Activated T-helper 9 cell treated with anti-CD3 and anti-CD28 coated beads, Interleukin-2, amount 50 U/mL, for 16 hours (primary cell): ENCODE results near the gene NRXN3.

Experiments used
- DNase-seq: peaks from one replicate; pipeline ENCODE4 v3.0.0-alpha.2; 2020; ENCODE audit warnings: low read depth

NRXN3 gene

DNA sequence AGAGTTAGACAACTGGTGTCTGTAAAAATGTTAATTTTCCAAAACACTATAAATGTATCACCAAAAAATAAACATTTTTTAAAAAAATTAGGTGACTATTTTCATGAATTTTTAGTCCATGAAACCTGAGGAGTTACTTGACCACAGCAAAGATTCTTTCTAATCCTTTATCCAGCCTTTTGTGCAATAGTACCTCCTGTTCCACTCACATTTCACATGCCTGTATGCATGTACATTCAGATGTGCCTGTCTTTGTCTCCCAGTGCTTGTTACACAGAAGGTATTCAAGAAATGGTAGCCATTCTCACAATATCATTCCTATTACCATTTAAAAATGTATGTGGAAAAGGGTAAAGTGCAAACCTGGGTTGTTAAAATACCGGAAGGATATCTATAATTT lies 1184.2 kb downstream of the NRXN3 start:
- DNase-seq = no peak

- no peak for DNase-seq
Measured at GRCh38 chr14:79356040-79356439, 1185.9 kb downstream of the NRXN3 start.

DNA sequence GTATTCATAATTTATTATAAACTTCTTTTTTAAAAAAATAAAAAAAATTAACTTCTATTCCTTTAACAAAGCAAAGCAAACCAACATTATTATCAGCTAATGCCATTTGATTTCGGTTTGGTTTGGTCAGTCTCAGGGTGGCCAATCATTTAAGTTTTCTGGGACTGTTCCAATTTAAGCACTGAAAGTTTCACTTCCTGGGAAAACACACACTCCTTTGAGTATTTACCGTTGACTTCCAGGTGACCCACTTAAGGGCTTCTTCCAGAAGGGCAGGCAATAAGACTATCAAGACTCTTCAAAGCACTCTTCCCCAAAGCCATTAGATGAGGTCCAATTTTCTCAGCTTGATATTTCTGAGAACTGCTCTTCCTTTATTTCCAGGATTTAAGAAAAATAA lies 1187.1 kb downstream of the NRXN3 start:
- no peak for DNase-seq

DNA sequence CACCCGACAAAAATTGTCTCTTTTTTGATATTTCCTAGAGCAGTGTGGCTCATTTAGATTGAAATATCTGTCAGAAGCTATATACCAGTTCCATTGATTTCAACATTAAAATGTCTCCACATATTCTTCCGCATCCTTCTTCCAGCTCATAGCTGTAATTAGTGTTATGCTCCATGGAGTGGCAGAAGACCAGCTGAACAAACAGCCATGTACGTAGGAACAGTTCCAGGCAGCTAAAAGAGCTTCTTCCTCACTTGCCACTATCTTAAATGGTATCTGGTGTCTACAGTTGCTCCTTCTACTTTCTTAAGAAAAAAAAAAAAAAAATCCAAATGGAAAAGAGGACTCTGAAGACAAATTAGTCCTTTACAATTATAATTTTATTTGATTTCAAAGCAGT lies 1193.1 kb downstream of the NRXN3 start:
- DNase-seq = no peak

DNA sequence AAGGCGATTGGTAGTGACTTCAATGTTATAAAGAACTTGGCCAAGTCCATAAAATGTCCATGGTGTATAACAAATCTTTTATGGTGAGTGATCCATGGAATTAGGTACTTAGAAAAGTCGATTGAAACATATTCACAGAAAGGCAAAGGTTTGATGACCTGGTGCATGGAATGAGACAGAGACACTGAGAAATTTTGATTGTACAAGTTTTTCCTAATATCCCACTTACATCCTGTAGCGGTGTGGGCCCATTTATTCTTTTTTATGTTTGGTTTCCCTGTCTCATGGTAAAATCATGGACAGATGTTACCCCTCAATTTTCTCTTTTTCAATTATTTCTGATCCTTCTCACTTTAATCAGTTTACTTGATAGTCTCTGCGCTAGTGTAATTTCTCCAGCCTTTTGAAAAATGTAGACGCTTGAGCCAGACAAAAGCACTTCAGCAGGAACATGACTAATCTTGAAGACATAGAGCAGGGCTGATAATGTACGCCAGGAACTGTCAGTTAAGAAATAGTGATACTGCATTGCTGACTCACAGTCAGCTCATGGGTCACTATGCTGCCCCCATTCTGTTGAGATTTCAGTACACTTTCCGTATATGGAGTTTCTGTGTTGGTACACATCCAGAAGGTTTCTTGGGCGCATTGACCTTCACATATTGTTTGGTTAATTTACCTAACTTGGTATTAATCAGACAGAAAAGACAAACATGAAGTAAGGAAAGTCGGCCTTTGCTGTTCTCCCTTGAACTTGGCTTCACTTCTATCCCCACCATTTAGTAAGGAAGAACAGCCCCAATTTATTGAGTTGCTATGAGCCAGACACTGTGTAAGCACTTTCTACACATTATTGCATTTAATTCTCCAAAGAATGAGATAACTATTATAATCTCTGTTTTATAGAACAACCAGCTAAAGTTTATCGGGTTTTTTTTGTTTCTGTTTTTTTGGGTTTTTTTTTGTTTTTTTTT lies 1199.5 kb downstream of the NRXN3 start:
- DNase-seq = no peak

- DNase-seq = no peak
Measured at GRCh38 chr14:79370969-79371368, 1200.8 kb downstream of the NRXN3 start.

DNA sequence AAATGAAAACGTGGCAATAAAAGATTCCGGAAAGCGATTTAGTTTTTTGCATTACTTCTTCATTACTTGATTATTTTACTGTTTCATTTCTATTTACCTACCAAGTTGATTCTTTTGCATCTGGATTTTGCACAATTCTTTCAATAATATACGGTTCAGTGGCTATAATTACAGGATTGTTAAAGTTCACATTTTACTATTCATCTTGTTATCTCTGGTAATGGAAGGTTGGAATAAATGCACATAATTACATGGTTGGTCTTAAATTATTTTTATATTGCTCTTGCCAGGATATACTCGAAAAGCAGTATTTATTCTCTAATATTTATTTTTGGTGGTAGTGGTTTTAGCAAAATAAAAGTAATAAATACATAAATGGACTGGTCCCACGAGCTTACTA lies 1203.3 kb downstream of the NRXN3 start:
- DNase-seq = no peak

- DNase-seq = no peak
Measured at GRCh38 chr14:79375356-79375755, 1205.2 kb downstream of the NRXN3 start.

DNA sequence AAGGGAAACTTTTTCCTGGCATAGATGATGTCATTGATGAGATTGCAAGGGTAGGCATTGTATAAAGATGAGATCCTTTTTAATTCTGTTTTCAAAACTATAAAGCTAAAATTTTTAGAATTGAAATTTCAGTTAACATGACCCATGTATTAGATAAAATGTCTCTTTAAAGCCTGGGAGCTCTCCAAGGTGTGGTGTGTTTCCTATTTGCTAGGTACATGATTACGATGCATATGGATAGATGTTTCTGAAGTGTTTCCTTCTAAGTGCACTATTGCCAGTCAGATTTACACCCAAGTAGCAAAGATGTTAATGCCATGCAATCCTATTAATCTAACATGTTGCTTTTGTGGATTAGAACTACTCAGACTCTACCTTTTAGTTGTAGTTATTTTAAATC lies 1206.4 kb downstream of the NRXN3 start:
- no peak for DNase-seq

- no peak for DNase-seq
Measured at GRCh38 chr14:79378020-79378419, 1207.8 kb downstream of the NRXN3 start.

- no peak for DNase-seq
Measured at GRCh38 chr14:79379266-79379665, 1209.1 kb downstream of the NRXN3 start.

DNA sequence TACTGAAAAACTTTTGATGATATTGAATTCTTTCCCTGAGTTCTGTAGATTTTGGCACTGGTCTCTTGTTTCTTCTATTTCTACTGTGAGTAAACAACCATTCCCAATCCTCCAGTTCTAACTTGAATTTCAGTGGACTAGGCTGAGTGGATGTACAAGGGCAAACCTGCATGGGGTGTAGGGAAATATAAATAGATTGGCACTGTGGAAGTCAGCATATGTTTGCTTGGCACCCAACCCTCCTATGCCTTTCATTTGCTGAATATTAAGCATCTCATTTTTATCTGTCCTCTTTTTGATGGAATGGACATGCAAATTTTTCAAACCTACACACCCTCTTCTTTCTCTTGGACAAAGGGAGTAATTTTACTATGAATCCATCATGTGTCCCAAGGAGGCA lies 1212.9 kb downstream of the NRXN3 start:
- no peak for DNase-seq

DNA sequence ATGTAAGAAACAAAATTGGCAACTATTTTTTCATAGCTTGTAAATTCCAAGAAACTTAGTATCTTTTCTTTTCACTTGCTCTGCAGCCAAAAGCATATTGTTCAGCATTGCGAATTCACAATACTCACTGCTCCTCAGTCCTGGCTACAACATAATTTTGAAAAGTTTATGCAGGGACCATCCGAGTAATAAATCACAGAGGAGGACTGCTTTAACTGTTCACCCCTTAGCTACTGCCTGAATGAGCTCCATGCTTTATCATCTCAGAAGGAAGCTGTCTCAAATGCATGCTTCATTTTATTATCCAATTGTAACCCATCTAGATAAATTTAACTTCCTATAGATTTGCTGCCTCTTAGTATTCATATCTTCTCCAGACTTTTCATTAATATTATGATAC lies 1213.3 kb downstream of the NRXN3 start:
- DNase-seq = no peak

DNA sequence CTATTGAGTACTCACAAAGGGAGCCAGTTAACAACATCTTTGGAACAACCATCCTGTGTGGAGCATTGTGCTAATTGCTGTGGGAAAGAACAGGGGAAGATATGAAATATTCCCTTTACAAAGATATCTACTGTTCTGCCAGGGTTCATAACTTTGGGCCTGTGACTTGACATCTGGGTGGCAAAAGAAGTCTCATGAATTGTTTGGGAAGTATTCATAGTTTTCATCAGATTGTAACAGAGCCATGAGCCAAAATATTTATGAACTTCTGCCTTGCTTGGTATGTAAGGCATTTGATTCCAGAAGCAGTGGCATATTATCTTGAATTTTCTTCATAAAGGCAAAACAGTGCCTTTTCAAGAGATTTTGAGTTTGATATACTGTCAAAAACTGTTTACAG lies 1224.9 kb downstream of the NRXN3 start:
- no peak for DNase-seq

- DNase-seq = no peak
Measured at GRCh38 chr14:79404874-79405511, 1234.8 kb downstream of the NRXN3 start.

- no peak for DNase-seq
Measured at GRCh38 chr14:79405512-79405910, 1235.3 kb downstream of the NRXN3 start.

DNA sequence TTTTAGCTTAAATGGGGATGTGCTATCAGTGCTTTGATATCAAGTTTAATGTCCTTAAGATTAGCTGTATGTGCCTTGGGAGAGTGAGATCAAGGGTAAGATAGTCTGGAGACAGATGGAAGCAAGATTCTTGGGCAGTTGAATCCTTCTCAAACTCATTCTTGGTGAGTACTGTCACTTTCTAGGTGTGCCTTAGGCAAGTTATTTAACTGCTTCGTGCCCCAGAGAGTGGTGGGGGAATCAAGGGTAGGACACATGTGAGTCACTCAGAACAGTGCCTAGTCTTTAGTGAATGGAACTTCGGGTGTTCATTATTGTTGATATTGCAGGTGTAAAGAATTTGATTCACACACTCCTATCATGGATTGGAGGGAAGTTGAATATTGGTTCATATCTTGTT lies 1237.4 kb downstream of the NRXN3 start:
- no peak for DNase-seq

- DNase-seq = no peak
Measured at GRCh38 chr14:79408696-79409095, 1238.5 kb downstream of the NRXN3 start.

- DNase-seq = no peak
Measured at GRCh38 chr14:79411403-79412174, 1241.4 kb downstream of the NRXN3 start.

- DNase-seq = no peak
Measured at GRCh38 chr14:79412822-79413221, 1242.6 kb downstream of the NRXN3 start.

- DNase-seq = no peak
Measured at GRCh38 chr14:79413734-79414428, 1243.7 kb downstream of the NRXN3 start.

DNA sequence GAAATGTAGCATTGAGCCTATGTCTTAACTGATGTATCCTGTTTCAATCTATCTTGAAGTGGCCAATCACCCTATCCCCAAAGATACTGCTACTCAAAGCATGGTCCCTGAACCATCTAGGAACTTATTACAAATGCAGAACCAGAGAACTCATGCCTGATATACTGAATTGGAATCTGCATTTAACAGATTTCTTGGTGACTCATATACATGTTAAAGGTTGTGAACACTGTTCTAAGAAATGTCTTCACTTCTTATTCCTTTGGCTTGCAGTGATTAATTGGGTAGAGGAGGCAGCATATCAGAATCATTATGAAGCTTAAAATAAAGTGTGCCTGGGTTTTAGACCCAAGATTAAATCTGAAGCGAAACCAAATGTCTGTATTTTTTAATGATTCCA lies 1245.6 kb downstream of the NRXN3 start:
- DNase-seq = no peak
